K562 (cell line): ENCODE measurements around the gene GRIN1. TPM values are rescaled to one million over a fixed set of nuclear protein-coding genes. Genes with fewer than 3 reads are reported as not detected.
A peak's percentile ranks its signal among the peaks of the same experiment; 100 is the strongest.

Source experiments
- ATAC-seq: fragments of 200-7000 bp; cut with Tn5 transposase; 3 replicates; pipeline ENCODE4 v1.9.1; 2020; ENCODE audit warnings: moderate library complexity
- BruUV-seq: library from RNA; stranded (reverse); fragments of 400-500 nt; replicated peaks from 2 replicates; lab custom pipeline; 2021; lab: Mats Ljungman, UMichigan
- CTCF ChIA-PET: fragments of 300-600 bp; formaldehyde crosslinking; extraction: SDS; loops from one replicate; lab custom pipeline; 2021; ENCODE audit warnings: low intra/inter-chr PET ratio; lab: Yijun Ruan, JAX
- POLR2A ChIA-PET: fragments of 300-600, 350-650 bp; sonication (Branson Sonifier 250); formaldehyde crosslinking; extraction: SDS; loops from one replicate; lab custom pipeline; 2021; ENCODE audit warnings: antibody characterized with exemption, inconsistent platforms; lab: Yijun Ruan, JAX
- DNase-seq, 4 experiments: peaks; one replicate each; pipeline versions ENCODE4 v3.0.0 to v3.0.0-alpha.2; 2011 to 2018; ENCODE audit warnings: low spot score in 3 of 4, mixed read lengths in 3 of 4; ENCODE audit errors: extremely low read depth in 1 of 4
- FAIRE-seq: peaks from 2 replicates; lab custom pipeline; 2011; peaks lifted over from hg19 to GRCh38; lab: Jason Lieb, UNC
- H2AFZ ChIP-seq: 2 replicates; pipeline ENCODE4 v1.6.0; 2011; ENCODE audit warnings: low read depth, low read length, control low read depth, inconsistent platforms
- H3K27ac ChIP-seq: fragments of 200-600 bp; 3 replicates; pipeline ENCODE4 v1.8.0; 2011; ENCODE audit warnings: low read depth, mild to moderate bottlenecking, control low read depth, inconsistent platforms, low read length, moderate library complexity, mixed read lengths; ENCODE audit errors: extremely low read depth
- H3K27me3 ChIP-seq, 2 experiments: fragments of 300-600 bp in 1 of 2; 2 replicates in 1 of 2; 3 replicates in 1 of 2; pipeline versions ENCODE4 v1.6.0 to v1.8.0; 2011; ENCODE audit warnings: inconsistent platforms in 2 of 2, low read length in 2 of 2, mild to moderate bottlenecking in 1 of 2, mixed read lengths in 1 of 2, moderate library complexity in 1 of 2; ENCODE audit not compliant: control insufficient read depth in 2 of 2, insufficient read depth in 2 of 2
- H3K36me3 ChIP-seq: fragments of 300-600 bp; 3 replicates; pipeline ENCODE4 v1.8.0; 2011; ENCODE audit warnings: mild to moderate bottlenecking, low read length, inconsistent platforms; ENCODE audit not compliant: control insufficient read depth, insufficient read depth
- H3K4me1 ChIP-seq, 2 experiments: fragments of 200-600 bp in 1 of 2; replicated peaks in 1 of 2; 2 replicates in 1 of 2; 3 replicates in 1 of 2; pipeline versions ENCODE4 v1.5.1 to v1.8.0; 2011; ENCODE audit warnings: inconsistent platforms in 2 of 2, low read length in 2 of 2, mild to moderate bottlenecking in 1 of 2, mixed read lengths in 1 of 2, moderate library complexity in 1 of 2; ENCODE audit not compliant: control insufficient read depth in 2 of 2, insufficient read depth in 2 of 2
- H3K4me2 ChIP-seq: 2 replicates; pipeline ENCODE4 v1.6.1; 2011; ENCODE audit warnings: low read length, control low read depth, inconsistent platforms, mixed read lengths; ENCODE audit not compliant: insufficient read depth
- H3K4me3 ChIP-seq: fragments of 200-600 bp; sonication (generic), shearing (Covaris generic); 2 replicates; pipeline ENCODE4 v1.5.1; 2016; ENCODE audit warnings: control low read depth, inconsistent platforms
- H3K79me2 ChIP-seq: fragments of 200-600 bp; 3 replicates; pipeline ENCODE4 v1.8.0; 2011; ENCODE audit warnings: low read length, inconsistent platforms; ENCODE audit not compliant: control insufficient read depth, insufficient read depth
- H3K9ac ChIP-seq, 2 experiments: 2 replicates each; pipeline versions ENCODE4 v1.6.0 to v1.6.1; 2011; ENCODE audit warnings: low read depth in 2 of 2, low read length in 2 of 2, control low read depth in 1 of 2, inconsistent platforms in 1 of 2, mild to moderate bottlenecking in 1 of 2, mixed read lengths in 1 of 2; ENCODE audit not compliant: insufficient read depth in 1 of 2
- H3K9me1 ChIP-seq: one replicate; pipeline ENCODE4 v1.6.0; 2011; ENCODE audit warnings: inconsistent platforms, mild to moderate bottlenecking, low read length, moderate library complexity; ENCODE audit not compliant: control insufficient read depth, insufficient read depth
- H3K9me3 ChIP-seq: replicated peaks from 2 replicates; pipeline ENCODE4 v1.5.1; 2011; ENCODE audit warnings: low read depth, low read length, inconsistent platforms; ENCODE audit not compliant: control insufficient read depth, insufficient read depth
- H4K20me1 ChIP-seq: replicated peaks from 2 replicates; pipeline ENCODE4 v1.6.1; 2011; ENCODE audit warnings: low read length, inconsistent platforms, mixed read lengths; ENCODE audit not compliant: control insufficient read depth, insufficient read depth
- CBFB ChIP-seq: sonication (generic); formaldehyde crosslinking; IDR thresholded peaks from 2 replicates; pipeline ENCODE4 v1.4.0; 2020; ENCODE audit warnings: mild to moderate bottlenecking, missing genetic modification reagents
- CEBPB ChIP-seq: fragments of 450-650 bp; IDR thresholded peaks from 2 replicates; pipeline ENCODE4 v1.6.1; 2016; ENCODE audit warnings: missing genetic modification characterization, missing compliant biosample characterization
- E4F1 ChIP-seq: fragments of 250-450 bp; sonication (Bioruptor Pico); IDR thresholded peaks from 2 replicates; pipeline ENCODE4 v1.5.0; 2021; ENCODE audit warnings: mild to moderate bottlenecking, borderline replicate concordance
- KLF10 ChIP-seq: fragments of 250-450 bp; sonication (Bioruptor Pico); IDR thresholded peaks from 2 replicates; pipeline ENCODE4 v1.6.1; 2021; ENCODE audit warnings: matching md5 sums
- KLF13 ChIP-seq: fragments of 450-650 bp; IDR thresholded peaks from 2 replicates; pipeline ENCODE4 v1.6.1; 2016; ENCODE audit warnings: missing genetic modification characterization, low read depth, mild to moderate bottlenecking, missing compliant biosample characterization, moderate library complexity, borderline replicate concordance
- MAFG ChIP-seq: fragments of 450-650 bp; conservative IDR thresholded peaks from 2 replicates; pipeline ENCODE4 v1.6.1; 2016; ENCODE audit warnings: missing genetic modification characterization, missing compliant biosample characterization
- POLR2AphosphoS2 ChIP-seq: IDR thresholded peaks from 2 replicates; pipeline ENCODE4 v1.6.1; 2012; ENCODE audit warnings: low read length, improper control_type of control experiment
- POLR2AphosphoS5 ChIP-seq: IDR thresholded peaks from 2 replicates; pipeline ENCODE4 v1.6.1; 2011; ENCODE audit warnings: mild to moderate bottlenecking, low read depth, low read length, moderate library complexity; ENCODE audit not compliant: control insufficient read depth, insufficient read depth
- PRMT5 ChIP-seq: sonication (generic); formaldehyde crosslinking; IDR thresholded peaks from 2 replicates; pipeline ENCODE4 v1.5.0; 2020; ENCODE audit warnings: missing genetic modification reagents
- ZNF398 ChIP-seq: fragments of 250-450 bp; sonication (Bioruptor Pico); IDR thresholded peaks from 2 replicates; pipeline ENCODE4 v1.8.0; 2021; ENCODE audit warnings: moderate library complexity, mild to moderate bottlenecking, inconsistent platforms
- ZNF431 ChIP-seq: sonication (generic); formaldehyde crosslinking; IDR thresholded peaks from 2 replicates; pipeline ENCODE4 v1.8.0; 2022; ENCODE audit warnings: mild to moderate bottlenecking, missing genetic modification reagents
- ZNF717 ChIP-seq: fragments of 250-450 bp; sonication (Bioruptor Pico); IDR thresholded peaks from 2 replicates; pipeline ENCODE4 v1.5.0; 2021
- WGBS: fragments of 100-300 bp; shearing (Covaris generic); methylation state at CpG from one replicate; pipeline ENCODE4 v1.1.6; 2016; ENCODE audit warnings: low coverage, mixed read lengths; ENCODE audit not compliant: insufficient coverage; ENCODE audit errors: missing lambda C conversion rate; 5-methylcytosine and 5-hydroxymethylcytosine counted together
- in situ Hi-C: fragments of 300-500 bp; cut with MboI; formaldehyde crosslinking; loops from 4 replicates; pipeline ENCODE4 v1.15.0; 2018; ENCODE audit warnings: inconsistent platforms, mixed read lengths
- intact Hi-C: fragments of 100-400 bp; cut with micrococcal nuclease; formaldehyde crosslinking; loops from 2 replicates; pipeline ENCODE4 v1.14.2; 2022
- polyA plus RNA-seq, 8 experiments: library from polyadenylated mRNA; depleted of rRNA in 4 of 8; stranded (reverse) in 5 of 8; unstranded in 3 of 8; fragments of >200 nt; fragmentation: Nextera tagmentation in 2 of 8; fragmentation: Illumina TruSeq in 1 of 8; extraction: Ambion mirVana in 2 of 8; extraction: Trizol in 1 of 8; gene quantifications; 2 replicates each; pipeline versions ENCODE4 v1.2.1 to v1.2.3, GENCODE V29; 2011 to 2014; ENCODE audit warnings: inconsistent platforms in 1 of 8, missing spikeins in 1 of 8
- total RNA-seq, 7 experiments: library from RNA; depleted of rRNA in 6 of 7; stranded (reverse); fragments of >200 nt in 6 of 7; fragmentation: Illumina TruSeq in 2 of 7; extraction: Trizol in 2 of 7; gene quantifications; 2 replicates each; pipeline versions ENCODE4 v1.2.1 to v1.2.3, GENCODE V29; 2011 to 2021; ENCODE audit warnings: low replicate concordance in 1 of 7

The GRIN1 gene
- total and polyA plus RNA-seq, 9 of the 15 experiments (the other 6 are each of a cell fraction or from before 2014, with no cell fraction given), result 0.03 to 0.35 (median 0.16) TPM; not detected in 6

- TF ChIP-seq ZNF431 (no peak), POLR2AphosphoS2 (no peak)
Observed at GRCh38 chr9:137199411-137200121, 60.6 kb downstream of the GRIN1 start (continued).

GRCh38 chr9:137200311-137201204 is 61.6 kb downstream of the GRIN1 start, which contains the start of gene TPRN:
TSS of gene TPRN (minus strand) at chr9:137200741. CDS start at chr9:137200711, 30 bp downstream.
- peak within 1 kb of the TSS; percentile 73 to 94 for H3K9ac ChIP-seq
- H3K9me3 ChIP-seq, result no peaks in the 10 kb centered on the region
- BruUV-seq, result no TSS peak
- H4K20me1 ChIP-seq, result peaks cover 5% of the 10 kb centered on the region
- H3K27ac ChIP-seq, result peak within 1 kb of the TSS; percentile 75
- peak; percentile 99 to 100 (median 100) for DNase-seq
- no peaks in the 10 kb centered on the region for H3K27me3 ChIP-seq
- peak; percentile 98 for FAIRE-seq
- in situ Hi-C loops (no loop called here), intact Hi-C loops (loop anchor here (2.0 kb wide), 1 partner anchor 18 kb away; no protein-coding TSS in a partner anchor)
- 1% methylated on average over 39 of the region's 118 CpGs for WGBS
- peaks cover 80% of the 10 kb centered on the region for H3K79me2 ChIP-seq
- peaks cover 3% of the 10 kb centered on the region for H3K9me1 ChIP-seq
- H3K36me3 ChIP-seq, result peaks cover 14% of the 10 kb centered on the region; the same call in 2 of the 3 replicates
- ATAC-seq, result peak; percentile 96
- ChIA-PET POLR2A (interaction anchor here (0.5 to 5.7 kb wide), 9 partner anchors 9 to 283 kb away, joined by 3 to 56 read pairs (median 4); partner anchors contain the start of genes ANAPC2, SSNA1 and TUBB4B), CTCF (no interaction called here)
- H2AFZ ChIP-seq, result peak within 1 kb of the TSS; percentile 62
- H3K4me2 ChIP-seq, result peak within 1 kb of the TSS; percentile 81
- H3K4me1 ChIP-seq, result peaks cover 31 to 86% of the 10 kb centered on the region in 2 experiments
- H3K4me3 ChIP-seq, result peak within 1 kb of the TSS; percentile 52
- TF ChIP-seq MAFG (tag) (no peak), CBFB (CRISPR knock-in tag) (no peak), CEBPB (tag) (no peak), ZNF398 (CRISPR knock-in tag) (no peak), E4F1 (CRISPR knock-in tag) (no peak), PRMT5 (no peak), KLF10 (CRISPR knock-in tag) (no peak), KLF13 (tag) (no peak), POLR2AphosphoS5 (peak; percentile 67; the same call in 1 of the 2 replicates), ZNF717 (CRISPR knock-in tag) (no peak)
